ENCODE measurements around the gene GRIN3B. TPM values are rescaled to one million over a fixed set of nuclear protein-coding genes. Genes with fewer than 3 reads are reported as not detected.

The GRIN3B gene
- total and polyA plus RNA-seq, 7 donors, result 0.04 to 0.14 TPM; not detected in 5

DNA sequence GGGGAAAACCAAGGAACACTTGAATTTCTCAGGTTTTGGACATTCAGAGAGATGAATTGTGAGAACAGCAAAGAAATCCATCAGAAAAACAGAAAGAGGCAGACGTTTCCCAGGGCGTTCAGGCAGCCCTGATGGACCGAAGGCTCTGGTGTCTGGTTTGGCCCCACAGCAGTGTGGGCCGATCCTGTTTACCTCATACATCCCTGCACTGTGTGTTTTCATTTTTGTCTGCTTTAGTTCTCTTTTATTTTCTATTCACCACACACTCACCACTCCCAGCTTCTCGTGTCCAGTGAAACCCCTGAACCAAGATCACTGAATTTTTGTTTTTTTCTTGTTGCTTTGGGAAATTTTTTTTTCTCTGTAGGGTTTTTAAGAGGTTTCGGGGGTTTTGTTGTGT, 27.9 kb upstream of the GRIN3B start:
- no peak for DNase-seq
- intact Hi-C loops (cut with DNase I), result no loop called here
- no peaks in the 10 kb centered on the region for H3K27me3 ChIP-seq
- no peaks in the 10 kb centered on the region for H3K4me1 ChIP-seq
- no peak overlapping the region for H3K27ac ChIP-seq
- TF ChIP-seq, protein P1, sequence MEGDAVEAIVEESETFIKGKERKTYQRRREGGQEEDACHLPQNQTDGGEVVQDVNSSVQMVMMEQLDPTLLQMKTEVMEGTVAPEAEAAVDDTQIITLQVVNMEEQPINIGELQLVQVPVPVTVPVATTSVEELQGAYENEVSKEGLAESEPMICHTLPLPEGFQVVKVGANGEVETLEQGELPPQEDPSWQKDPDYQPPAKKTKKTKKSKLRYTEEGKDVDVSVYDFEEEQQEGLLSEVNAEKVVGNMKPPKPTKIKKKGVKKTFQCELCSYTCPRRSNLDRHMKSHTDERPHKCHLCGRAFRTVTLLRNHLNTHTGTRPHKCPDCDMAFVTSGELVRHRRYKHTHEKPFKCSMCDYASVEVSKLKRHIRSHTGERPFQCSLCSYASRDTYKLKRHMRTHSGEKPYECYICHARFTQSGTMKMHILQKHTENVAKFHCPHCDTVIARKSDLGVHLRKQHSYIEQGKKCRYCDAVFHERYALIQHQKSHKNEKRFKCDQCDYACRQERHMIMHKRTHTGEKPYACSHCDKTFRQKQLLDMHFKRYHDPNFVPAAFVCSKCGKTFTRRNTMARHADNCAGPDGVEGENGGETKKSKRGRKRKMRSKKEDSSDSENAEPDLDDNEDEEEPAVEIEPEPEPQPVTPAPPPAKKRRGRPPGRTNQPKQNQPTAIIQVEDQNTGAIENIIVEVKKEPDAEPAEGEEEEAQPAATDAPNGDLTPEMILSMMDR (IDR thresholded peaks at IDR 0.05), result no peak
- TF ChIP-seq POLR2AphosphoS5 (IDR thresholded peaks at IDR 0.05), result no peak
- WGBS, 2 donors, result 96 to 98% methylated on average over 6 of the region's 6 CpGs
- peaks cover 0 to 7% (median 5%) of the 10 kb centered on the region in 4 donors for H3K9me3 ChIP-seq
- H3K4me3 ChIP-seq, result no peak overlapping the region
- H3K36me3 ChIP-seq, result peaks cover 6 to 46% (median 29%) of the 10 kb centered on the region in 4 donors

DNA sequence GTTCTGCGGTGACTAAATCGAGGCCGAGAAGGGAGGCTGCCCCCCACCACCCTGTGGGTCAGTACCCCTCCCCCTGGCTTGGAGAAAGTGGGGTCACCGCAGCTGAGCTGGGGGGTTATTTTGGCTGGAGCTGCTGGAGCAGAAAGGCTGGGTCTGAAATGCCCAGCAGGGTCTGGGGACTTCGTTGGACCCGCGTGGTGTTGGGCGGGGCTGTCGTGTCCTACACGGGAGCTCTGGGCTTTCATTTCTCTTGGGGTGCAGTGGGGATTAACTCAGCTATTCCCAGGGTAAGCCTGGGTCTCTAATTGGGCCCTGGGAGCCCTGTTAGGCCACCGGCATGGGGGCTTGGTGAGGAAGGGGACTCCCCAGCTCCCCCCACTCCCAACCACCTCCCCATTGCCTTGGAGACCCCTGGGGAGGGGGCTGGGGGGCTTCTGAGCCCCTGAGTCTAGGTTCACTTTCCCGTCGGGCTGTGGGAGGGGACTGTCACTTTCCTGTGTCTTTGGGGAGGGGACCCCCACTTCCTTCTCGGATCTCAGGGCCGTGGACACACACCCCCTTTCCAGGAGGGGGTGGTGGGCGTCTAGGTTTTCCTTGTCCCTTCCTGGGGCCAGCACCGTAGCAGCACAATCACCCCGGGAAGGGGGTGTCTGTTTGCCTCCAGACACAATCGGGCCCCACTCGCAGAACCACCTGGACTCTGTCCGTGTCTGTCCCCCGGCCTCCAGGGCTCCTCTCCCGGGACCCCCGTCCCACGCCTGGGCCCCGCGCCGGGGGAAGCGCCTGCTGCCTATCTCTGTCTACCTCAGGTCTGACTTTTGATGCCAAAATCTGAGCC, 26.3 kb upstream of the GRIN3B start:
- intact Hi-C loops (cut with DNase I), result no loop called here
- H3K4me3 ChIP-seq, result no peak overlapping the region

GRCh38 chr19:974564-975257, 25.5 kb upstream of the GRIN3B start:
- peaks cover 0 to 7% (median 5%) of the 10 kb centered on the region in 4 donors for H3K9me3 ChIP-seq
- TF ChIP-seq, protein P1 (IDR thresholded peaks at IDR 0.05), result no peak
- no peak for TF ChIP-seq EP300 (IDR thresholded peaks at IDR 0.05)
- TF ChIP-seq POLR2AphosphoS5 (IDR thresholded peaks at IDR 0.05), result no peak
- no peak for TF ChIP-seq POLR2A (IDR thresholded peaks at IDR 0.05)
- peaks cover 6 to 27% (median 21%) of the 10 kb centered on the region in 4 donors for H3K36me3 ChIP-seq
- DNase-seq, result no peak
- WGBS, 2 donors, result 84 to 87% methylated on average over 37 of the region's 37 CpGs
- no peaks in the 10 kb centered on the region for H3K27me3 ChIP-seq
- intact Hi-C loops (cut with DNase I), result no loop called here
- no peak overlapping the region for H3K4me3 ChIP-seq
- H3K27ac ChIP-seq, result no peak overlapping the region
- no peaks in the 10 kb centered on the region for H3K4me1 ChIP-seq

More for the DNA sequence above, 26.3 kb upstream of the GRIN3B start:
- 87 to 88% methylated on average over 29 of the region's 29 CpGs for WGBS, 2 donors
- TF ChIP-seq POLR2A (IDR thresholded peaks at IDR 0.05) (no peak), POLR2AphosphoS5 (IDR thresholded peaks at IDR 0.05) (no peak), EP300 (IDR thresholded peaks at IDR 0.05) (no peak)
- TF ChIP-seq, protein P1 (IDR thresholded peaks at IDR 0.05), result no peak
- peaks cover 0 to 7% (median 5%) of the 10 kb centered on the region in 4 donors for H3K9me3 ChIP-seq
- H3K36me3 ChIP-seq, result peaks cover 6 to 34% (median 21%) of the 10 kb centered on the region in 4 donors
- no peak overlapping the region for H3K27ac ChIP-seq
- no peaks in the 10 kb centered on the region for H3K27me3 ChIP-seq
- H3K4me1 ChIP-seq, result no peaks in the 10 kb centered on the region
- DNase-seq, result no peak

DNA sequence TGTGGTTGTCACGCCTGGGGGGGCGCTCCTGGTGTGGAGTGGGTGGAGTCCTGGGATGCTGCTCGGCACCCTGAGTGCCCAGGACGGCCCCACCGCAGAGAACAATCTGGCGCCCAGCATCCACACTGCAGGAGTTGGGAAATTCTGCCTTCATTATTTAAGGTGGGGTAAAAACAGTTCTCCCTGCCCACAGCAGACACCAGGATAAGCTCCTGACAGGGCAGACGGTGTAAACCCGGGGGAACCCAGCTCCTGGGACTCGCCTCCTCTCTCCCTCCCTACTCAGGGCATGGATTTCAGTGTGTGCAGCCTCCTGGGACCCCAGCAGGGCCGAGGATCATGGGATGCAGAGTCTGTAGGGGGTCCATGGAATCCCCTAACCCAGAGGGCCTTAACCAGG, 23.7 kb upstream of the GRIN3B start:
- Histone ChIP-seq H3K4me1 (no peaks in the 10 kb centered on the region), H3K27me3 (no peaks in the 10 kb centered on the region), H3K36me3 (peaks cover 0 to 9% (median 7%) of the 10 kb centered on the region in 4 donors), H3K9me3 (no peaks in the 10 kb centered on the region), H3K4me3 (no peak overlapping the region), H3K27ac (no peak overlapping the region)
- intact Hi-C loops (cut with DNase I), result no loop called here
- DNase-seq, result no peak
- TF ChIP-seq POLR2AphosphoS5 (IDR thresholded peaks at IDR 0.05) (no peak), EP300 (IDR thresholded peaks at IDR 0.05) (no peak), POLR2A (IDR thresholded peaks at IDR 0.05) (no peak)
- TF ChIP-seq, protein P1 (IDR thresholded peaks at IDR 0.05), result no peak
- 83 to 84% methylated on average over 10 of the region's 10 CpGs for WGBS, 2 donors

Data from sigmoid colon (tissue), 7 donors.